Psoas muscle (tissue), 8 donors: ENCODE data around the gene TBC1D17. TPM values are rescaled to one million over a fixed set of nuclear protein-coding genes. Genes with fewer than 3 reads are reported as not detected.
A peak's percentile ranks its signal among the peaks of the same experiment; 100 is the strongest.

Experiments
- ATAC-seq, 4 donors: fragments of 200-7000 bp; cut with Tn5 transposase; one replicate each; pipeline ENCODE4 v1.9.1; 2020; ENCODE audit warnings: moderate library complexity in 3 of 4, mild to moderate bottlenecking in 2 of 4
- DNase-seq, 2 donors: peaks; one replicate each; pipeline ENCODE4 v3.0.0-alpha.2; 2020
- H3K27ac ChIP-seq: fragments of 200-600 bp; one replicate; pipeline ENCODE4 v1.8.0; 2022
- H3K27me3 ChIP-seq, 3 donors: fragments of 200-600 bp in 1 of 3; one replicate each; pipeline versions ENCODE4 v1.6.1 to v1.8.0; 2013 to 2022; ENCODE audit warnings: low read length in 2 of 3, mild to moderate bottlenecking in 2 of 3, moderate library complexity in 1 of 3; ENCODE audit not compliant: insufficient read depth in 3 of 3
- H3K36me3 ChIP-seq, 2 donors: fragments of 200-600 bp in 1 of 2; one replicate each; pipeline versions ENCODE4 v1.6.1 to v1.8.0; 2013 to 2022; ENCODE audit warnings: low read depth in 1 of 2, mild to moderate bottlenecking in 1 of 2, moderate library complexity in 1 of 2; ENCODE audit not compliant: insufficient read depth in 1 of 2
- H3K4me1 ChIP-seq: fragments of 200-600 bp; one replicate; pipeline ENCODE4 v1.8.0; 2022
- H3K4me3 ChIP-seq: fragments of 200-600 bp; one replicate; pipeline ENCODE4 v1.8.0; 2022; ENCODE audit warnings: mild to moderate bottlenecking
- H3K9me3 ChIP-seq: fragments of 200-600 bp; one replicate; pipeline ENCODE4 v1.8.0; 2022
- CTCF ChIP-seq: fragments of 200-600 bp; IDR thresholded peaks from one replicate; pipeline ENCODE4 v1.8.0; 2022; ENCODE audit warnings: antibody characterized with exemption
- WGBS, 3 donors: extraction: QIAGEN DNeasy Blood & Tissue Kit; methylation state at CpG; one replicate each; pipeline versions ENCODE4 v1.1.6 to v1.1.7; 2013; 5-methylcytosine and 5-hydroxymethylcytosine counted together
- intact Hi-C, 2 donors: fragments of 100-400 bp; cut with DNase I; formaldehyde crosslinking; loops; one replicate each; pipeline versions ENCODE4 v1.11.0 to v1.14.2; 2022
- polyA plus RNA-seq, 3 donors: library from polyadenylated mRNA; stranded (reverse); fragments of 200-250 nt; gene quantifications; one replicate each; pipeline ENCODE4 v1.2.3, GENCODE V29; 2013
- total RNA-seq, 4 donors: library from RNA; stranded (reverse); fragmentation: NEBNext Ultra II Directional in 2 of 4; extraction: Animal tissue kit (Norgen Biotek cat#: 25700) in 2 of 4; gene quantifications; one replicate each; pipeline versions ENCODE4 v1.2.1 to v1.2.4, GENCODE V29; 2021 to 2023
- donor health status: healthy with polysubstance abuse.
- donor health status: DM: no; HTN: no; CAD: no; lungs with moderate emphysema.
- donor health status: Bipolar disorder and iron deficiency.
- donor health status: healthy.
- donor health status: DM: yes; HTN: yes; CAD: no.
- donor health status: DM: no; HTN: no; CAD: no.
- donor health status: DM: no; HTN: no; CAD: no.
- donor health status: DM: yes; HTN: yes; CAD: no.

Gene TBC1D17
- total and polyA plus RNA-seq, 7 donors: 36.3 to 107 (median 81.8) TPM

GRCh38 chr19:49836176-49837008 is 41.1 kb upstream of the TBC1D17 start:
- 88 to 95% (median 91%) methylated on average over 20 of the region's 20 CpGs for WGBS, 3 donors
- no peak overlapping the region for H3K4me3 ChIP-seq
- intact Hi-C loops: no loop called here
- H3K4me1 ChIP-seq: peaks cover 38% of the 10 kb centered on the region
- peaks cover 3 to 86% of the 10 kb centered on the region in 2 donors for H3K36me3 ChIP-seq
- no peaks in the 10 kb centered on the region for H3K9me3 ChIP-seq
- no peaks in the 10 kb centered on the region for H3K27me3 ChIP-seq
- DNase-seq (no peak), ATAC-seq (no peak)
- peak overlapping the region; percentile 89 for H3K27ac ChIP-seq
- no peak for TF ChIP-seq CTCF

GRCh38 chr19:49837009-49837310 is 40.5 kb upstream of the TBC1D17 start:
- Histone ChIP-seq H3K27ac (no peak overlapping the region), H3K36me3 (peaks cover 3 to 80% of the 10 kb centered on the region in 2 donors), H3K4me1 (peaks cover 38% of the 10 kb centered on the region), H3K4me3 (no peak overlapping the region), H3K27me3 (no peaks in the 10 kb centered on the region), H3K9me3 (no peaks in the 10 kb centered on the region)
- no peak for TF ChIP-seq CTCF
- intact Hi-C loops: no loop called here
- DNase-seq (no peak), ATAC-seq (no peak)
- WGBS, 3 donors: 82 to 89% (median 85%) methylated on average over 5 of the region's 5 CpGs

GRCh38 chr19:49837425-49837824 is 40.1 kb upstream of the TBC1D17 start:
- H3K4me3 ChIP-seq: no peak overlapping the region
- no peaks in the 10 kb centered on the region for H3K27me3 ChIP-seq
- H3K27ac ChIP-seq: no peak overlapping the region
- intact Hi-C loops: no loop called here
- no peak for TF ChIP-seq CTCF
- DNase-seq (no peak), ATAC-seq (no peak)
- 92 to 95% (median 95%) methylated on average over 7 to 9 of the region's 9 CpGs for WGBS, 3 donors
- no peaks in the 10 kb centered on the region for H3K9me3 ChIP-seq
- H3K4me1 ChIP-seq: peaks cover 35% of the 10 kb centered on the region
- H3K36me3 ChIP-seq: peaks cover 3 to 76% of the 10 kb centered on the region in 2 donors

- TF ChIP-seq CTCF: no peak
- peaks cover 21% of the 10 kb centered on the region for H3K4me1 ChIP-seq
- peak overlapping the region; percentile 72 for H3K27ac ChIP-seq
- H3K36me3 ChIP-seq: peaks cover 3 to 61% of the 10 kb centered on the region in 2 donors
- DNase-seq: no peak
- 49 to 78% (median 62%) methylated on average over 18 of the region's 18 CpGs for WGBS, 3 donors
- intact Hi-C loops: no loop called here
- no peaks in the 10 kb centered on the region for H3K9me3 ChIP-seq
- H3K4me3 ChIP-seq: no peak overlapping the region
- ATAC-seq: peak in 3 of 4 donors; percentile 42 to 64 (median 62)
- H3K27me3 ChIP-seq: no peaks in the 10 kb centered on the region
Observed at GRCh38 chr19:49838885-49839588, 38.5 kb upstream of the TBC1D17 start.
